Limb (tissue), 2 donors: ENCODE measurements around the gene SHC2.
"Not testable (repeated sequence)": the region's sequence is repeated elsewhere in the genome, so short reads cannot be mapped to it uniquely, and the experiment has no call there.

Experiments
- DNase-seq, 2 donors: peaks; one replicate each; pipeline ENCODE4 v3.0.0-alpha.2; 2016; ENCODE audit errors: extremely low spot score in 2 of 2

SHC2 gene

DNA sequence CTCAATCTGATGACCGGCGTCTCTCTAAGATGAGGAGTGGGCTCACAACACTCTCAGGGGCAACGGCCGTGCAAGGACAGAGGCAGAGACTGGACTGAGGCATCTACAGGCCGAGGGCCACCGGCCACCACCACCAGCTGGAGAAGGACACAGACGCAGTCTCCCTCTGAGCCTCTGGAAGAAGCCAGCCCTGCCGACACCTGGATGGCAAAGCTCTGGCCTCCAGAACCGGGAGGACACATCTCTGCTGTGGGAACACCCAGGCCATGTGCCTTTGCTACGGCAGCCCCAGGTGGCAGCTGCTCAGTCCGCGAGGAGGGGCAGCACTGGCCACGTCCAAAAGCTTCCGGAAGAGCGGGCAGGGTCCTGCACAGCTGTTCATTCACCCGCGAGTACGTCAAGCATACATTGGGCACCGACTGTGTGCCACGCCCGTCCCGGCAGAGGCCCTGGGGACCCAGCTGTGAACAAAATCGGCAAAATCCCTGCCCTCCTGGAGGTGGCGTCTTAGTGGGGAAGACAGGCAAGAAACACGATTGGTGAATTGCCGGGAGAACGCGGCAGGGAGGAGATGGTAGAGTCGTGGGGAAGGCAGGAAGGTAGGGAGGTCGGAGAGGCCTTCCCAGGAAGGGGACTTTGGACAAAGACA lies 69.0 kb downstream of the SHC2 start:
- DNase-seq = no peak

DNA sequence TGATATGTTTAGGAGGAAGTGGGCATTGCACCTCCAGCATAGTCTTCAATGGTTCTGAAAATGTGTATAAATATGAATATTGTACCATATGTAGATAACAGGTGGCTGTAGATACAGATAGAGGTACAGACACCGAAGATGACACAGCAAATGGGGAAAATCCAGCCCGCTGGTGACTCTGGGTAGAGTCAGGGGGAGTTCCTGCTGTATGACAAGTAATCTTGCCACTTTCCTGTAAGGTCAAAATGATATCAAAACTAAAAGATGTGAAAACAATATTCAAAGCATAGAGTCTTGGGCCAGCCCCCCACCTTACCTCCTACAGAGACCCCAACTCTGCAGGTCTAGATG lies 69.7 kb downstream of the SHC2 start:
- no peak for DNase-seq

DNA sequence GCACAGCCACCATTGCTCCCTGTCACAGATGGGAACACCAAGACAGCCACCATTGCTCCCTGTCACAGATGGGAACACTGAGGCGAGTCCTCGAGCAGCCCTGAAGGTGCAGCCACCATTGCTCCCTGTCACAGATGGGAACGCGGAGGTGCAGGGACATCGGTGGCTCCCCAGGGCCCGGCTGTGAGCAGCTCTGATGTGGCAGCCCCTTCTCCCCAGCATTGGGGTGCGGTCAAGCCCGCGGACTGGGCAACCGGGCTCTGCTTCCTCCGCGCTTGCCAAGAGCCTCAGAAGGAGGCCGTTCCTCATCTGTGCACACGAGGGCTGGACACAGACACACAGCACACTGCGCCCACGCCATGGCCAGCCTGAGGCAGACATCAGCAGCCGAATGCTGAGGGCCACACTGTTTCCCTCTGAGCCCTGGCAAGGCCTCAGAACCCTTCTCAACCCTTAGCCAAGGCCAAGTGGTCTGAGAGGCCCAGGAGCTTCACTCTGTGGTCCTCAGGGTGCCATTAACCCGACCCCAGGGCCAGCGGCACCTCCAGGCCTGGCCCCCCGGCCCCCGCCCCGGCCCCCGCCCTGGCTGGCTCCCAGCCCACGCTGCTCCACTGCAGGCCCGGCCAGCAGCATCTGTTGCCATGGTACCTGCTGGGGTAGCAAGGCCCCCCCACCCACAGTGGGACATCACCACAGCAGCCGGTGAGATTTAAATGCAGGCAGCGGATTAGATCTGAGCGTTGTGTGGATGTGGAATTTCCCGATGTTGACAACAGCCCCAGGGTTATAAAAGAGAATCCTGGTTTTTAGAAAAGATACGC lies 70.2 kb downstream of the SHC2 start:
- DNase-seq = no peak

DNA sequence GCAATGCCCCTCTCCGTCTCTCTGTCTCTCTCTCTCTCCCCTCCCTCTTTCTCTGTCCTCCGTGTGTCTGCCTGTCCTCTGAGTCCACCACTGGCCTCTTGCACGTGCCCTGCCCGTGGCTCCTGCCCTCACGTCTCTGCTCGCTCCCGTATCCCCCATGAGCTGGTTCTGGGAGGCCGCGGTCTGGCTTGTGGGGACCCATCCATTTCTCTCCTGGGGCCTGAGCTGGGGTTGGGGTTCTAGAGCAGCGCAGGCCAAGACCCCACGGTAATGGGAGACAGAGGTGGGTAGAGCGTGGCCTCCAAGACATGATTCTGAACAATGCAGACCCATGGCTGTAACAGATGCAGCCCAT lies 70.9 kb downstream of the SHC2 start:
- DNase-seq = no peak

DNA sequence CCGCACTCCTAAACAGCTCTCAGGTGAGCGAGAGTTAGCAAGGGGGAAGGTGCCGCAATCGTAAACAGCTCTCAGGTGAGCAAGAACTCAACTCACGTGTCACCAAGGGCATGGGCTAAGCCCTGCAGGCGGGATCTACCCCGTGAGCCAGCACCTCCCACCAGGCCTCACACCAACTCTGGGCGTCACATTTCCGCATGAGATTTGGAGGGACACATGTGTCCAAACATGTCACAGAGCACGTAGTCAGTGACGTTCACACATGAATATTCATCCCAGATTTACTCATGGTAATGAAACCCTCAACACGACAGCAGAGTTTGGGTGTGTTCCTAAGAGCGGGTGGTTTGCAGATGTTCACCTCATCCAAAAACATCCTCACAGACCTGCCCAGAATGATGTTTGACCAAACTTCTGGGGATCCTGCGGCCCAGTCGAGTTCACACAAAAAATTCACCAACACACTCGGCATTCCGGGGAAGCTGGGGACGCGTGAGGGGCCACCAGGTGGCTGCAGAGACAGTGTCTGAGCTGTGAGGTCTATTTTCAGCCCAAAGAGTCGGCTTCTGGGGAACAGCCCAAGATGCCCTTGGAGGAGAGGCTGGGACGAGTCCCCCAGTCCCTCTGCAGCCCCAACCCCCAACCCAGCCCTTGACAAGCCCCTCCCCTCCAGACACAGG lies 71.4 kb downstream of the SHC2 start:
- DNase-seq = no peak

DNA sequence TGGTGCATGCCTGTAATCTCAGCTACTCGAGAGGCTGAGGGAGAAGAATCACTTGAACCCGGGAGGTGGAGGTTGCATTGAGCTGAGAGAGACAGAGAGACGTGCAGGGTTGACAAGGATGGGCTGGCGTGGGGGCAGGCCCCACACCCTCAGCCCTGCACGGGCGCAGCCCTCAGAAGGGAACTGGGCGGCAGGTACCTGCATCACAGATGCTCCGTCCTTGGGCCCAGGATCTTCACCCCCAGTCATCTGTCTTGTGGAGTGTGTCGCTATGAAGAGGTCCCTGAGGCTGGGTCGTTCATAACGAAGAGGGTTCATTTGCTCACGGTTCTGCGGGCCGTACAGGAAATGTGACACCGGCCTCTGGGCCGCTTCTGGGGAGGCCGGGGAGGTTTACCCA lies 72.1 kb downstream of the SHC2 start:
- DNase-seq = no peak

DNA sequence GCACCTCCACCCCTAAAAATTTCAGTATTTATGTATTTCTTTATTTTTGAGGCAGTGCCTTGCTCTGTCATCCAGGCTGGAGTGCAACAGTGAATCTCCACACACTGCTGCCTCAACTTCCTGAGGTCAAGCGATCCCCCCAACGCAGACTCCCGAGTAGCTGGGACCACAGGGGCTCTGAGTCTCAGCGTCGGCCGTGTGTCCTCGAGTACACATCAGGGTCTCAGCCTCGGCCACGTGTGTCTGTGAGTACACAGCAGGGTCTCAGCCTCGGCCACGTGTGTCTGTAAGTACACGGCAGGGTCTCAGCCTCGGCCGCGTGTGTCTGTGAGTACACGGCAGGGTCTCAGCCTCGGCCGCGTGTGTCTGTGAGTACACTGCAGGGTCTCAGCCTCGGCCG lies 73.1 kb downstream of the SHC2 start:
- DNase-seq = no peak

DNA sequence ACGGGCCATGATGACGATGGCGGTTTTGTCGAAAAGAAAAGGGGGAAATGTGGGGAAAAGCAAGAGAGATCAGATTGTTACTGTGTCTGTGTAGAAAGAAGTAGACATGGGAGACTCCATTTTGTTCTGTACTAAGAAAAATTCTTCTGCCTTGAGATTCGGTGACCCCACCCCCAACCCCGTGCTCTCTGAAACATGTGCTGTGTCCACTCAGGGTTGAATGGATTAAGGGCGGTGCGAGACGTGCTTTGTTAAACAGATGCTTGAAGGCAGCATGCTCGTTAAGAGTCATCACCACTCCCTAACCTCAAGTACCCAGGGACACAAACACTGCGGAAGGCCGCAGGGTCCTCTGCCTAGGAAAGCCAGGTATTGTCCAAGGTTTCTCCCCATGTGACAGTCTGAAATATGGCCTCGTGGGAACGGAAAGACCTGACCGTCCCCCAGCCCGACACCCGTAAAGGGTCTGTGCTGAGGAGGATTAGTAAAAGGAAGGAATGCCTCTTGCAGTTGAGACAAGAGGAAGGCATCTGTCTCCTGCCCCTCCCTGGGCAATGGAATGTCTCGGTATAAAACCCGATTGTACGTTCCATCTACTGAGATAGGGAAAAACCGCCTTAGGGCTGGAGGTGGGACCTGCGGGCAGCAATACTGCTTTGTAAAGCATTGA lies 74.1 kb downstream of the SHC2 start:
- not testable (repeated sequence) for DNase-seq

DNA sequence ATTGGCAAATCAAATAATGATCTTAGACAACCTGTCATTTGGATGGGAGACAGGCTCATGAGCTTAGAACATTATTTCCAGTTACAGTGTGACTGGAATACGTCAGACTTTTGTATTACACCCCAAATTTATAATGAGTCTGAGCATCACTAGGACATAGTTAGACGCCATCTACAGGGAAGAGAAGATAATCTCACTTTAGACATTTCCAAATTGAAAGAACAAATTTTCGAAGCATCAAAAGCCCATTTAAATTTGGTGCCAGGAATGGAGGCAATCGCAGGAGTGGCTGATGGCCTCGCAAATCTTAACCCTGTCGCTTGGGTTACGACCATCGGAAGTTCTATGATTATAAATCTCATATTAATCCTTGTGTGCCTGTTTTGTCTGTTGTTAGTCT lies 74.6 kb downstream of the SHC2 start:
- DNase-seq = not testable (repeated sequence)

DNA sequence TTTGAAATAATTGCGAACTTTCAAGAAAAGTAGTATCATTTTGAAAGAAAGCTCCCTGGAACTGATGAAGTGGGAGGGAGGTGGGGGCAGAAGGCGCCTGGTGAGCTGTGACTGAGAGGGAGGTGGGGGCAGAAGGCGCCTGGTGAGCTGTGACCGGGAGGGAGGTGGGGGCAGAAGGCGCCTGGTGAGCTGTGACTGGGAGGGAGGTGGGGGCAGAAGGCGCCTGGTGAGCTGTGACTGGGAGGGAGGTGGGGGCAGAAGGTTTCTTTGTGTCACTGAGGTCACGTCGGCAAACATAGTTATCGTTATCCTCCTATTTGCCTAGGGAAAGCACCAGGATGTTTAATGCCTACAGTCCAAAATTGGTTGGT lies 76.0 kb downstream of the SHC2 start:
- DNase-seq = no peak

DNA sequence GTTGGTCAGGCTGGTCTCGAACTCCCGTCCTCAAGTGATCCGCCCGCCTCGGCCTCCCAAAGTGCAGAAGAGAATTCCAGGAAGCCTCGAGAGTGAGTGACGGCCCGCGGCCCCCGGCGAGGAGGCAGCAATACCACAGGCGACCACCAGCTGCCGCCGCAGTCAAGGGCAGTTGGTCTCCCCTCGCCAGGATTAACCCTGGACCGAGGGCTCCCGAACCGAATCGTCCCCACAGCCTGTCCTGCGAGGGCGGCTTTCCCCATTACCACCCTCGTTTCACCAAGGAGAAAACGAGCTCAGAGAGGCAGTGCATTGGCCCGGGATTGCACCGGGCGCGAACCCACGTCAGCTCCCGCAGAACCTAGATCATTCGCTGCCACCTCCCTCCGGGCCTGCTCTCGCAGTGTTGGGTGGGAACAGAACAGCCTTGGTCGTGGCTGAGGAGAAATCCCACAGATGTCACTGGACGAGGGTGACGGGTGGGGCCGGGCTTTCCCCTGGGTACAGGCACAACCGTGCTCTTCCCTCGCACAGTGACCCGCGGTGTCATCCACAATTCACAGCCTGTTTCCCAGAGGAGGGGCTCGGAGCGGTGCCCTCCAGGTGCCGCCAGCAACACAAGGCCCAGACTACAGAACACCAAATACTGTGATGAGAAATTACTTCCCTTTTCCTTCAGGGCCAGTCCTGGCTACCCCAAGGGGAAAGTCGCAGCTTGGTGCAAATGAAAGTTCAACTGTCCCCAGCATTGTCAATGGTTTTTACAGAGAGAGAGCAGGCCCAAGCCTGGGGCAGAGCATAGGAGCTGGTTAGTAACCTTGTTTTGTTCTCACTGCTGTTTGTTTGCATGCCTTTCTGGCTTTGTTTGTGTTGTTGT lies 76.7 kb downstream of the SHC2 start:
- DNase-seq = peak in 1 of 2 donors; percentile 67

DNA sequence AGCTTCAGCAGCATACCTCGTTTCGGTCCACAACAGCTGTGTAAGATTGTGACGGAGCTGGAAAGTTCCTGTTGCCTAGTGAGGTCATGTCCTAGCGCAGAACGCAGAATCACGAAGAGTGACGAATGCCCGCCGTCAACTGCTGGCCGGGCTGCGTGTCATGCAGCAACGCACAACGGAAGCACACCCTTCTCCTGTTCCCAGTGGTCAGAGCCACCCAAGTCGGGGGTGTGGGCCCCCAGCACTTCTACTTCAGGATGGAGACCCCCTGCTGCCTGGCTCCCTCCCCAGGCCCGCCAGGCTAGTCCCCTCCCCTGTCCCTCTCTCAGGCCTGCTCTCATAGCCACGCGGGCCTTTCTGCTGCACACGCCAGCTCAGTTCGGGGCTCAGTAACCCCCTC lies 77.8 kb downstream of the SHC2 start:
- no peak for DNase-seq

DNA sequence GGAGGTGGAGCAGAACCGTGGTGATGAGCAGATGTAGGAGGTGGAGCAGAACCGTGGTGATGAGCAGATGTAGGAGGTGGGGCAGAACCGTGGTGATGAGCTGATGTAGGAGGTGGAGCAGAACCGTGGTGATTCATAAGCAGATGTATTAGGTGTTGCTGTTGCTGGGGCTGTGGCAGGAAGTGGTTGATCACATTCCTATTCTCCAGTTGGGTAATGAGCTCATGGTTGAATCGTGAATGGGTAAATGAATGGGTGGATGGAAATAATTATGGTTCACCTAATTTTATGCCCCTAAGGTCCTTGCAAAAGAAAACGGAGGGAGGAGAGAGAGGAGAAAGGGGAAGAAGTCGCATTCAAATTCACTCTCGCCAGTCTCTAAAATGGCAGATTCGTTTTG lies 78.3 kb downstream of the SHC2 start:
- not testable (repeated sequence) for DNase-seq

DNA sequence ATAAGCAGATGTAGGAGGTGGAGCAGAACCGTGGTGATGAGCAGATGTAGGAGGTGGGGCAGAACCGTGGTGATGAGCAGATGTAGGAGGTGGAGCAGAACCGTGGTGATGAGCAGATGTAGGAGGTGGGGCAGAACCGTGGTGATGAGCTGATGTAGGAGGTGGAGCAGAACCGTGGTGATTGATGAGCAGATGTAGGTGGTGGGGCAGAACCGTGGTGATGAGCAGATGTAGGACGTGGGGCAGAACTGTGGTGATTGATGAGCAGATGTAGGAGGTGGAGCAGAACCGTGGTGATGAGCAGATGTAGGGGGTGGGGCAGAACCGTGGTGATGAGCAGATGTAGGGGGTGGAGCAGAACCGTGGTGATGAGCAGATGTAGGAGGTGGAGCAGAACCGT lies 78.9 kb downstream of the SHC2 start:
- not testable (repeated sequence) for DNase-seq

DNA sequence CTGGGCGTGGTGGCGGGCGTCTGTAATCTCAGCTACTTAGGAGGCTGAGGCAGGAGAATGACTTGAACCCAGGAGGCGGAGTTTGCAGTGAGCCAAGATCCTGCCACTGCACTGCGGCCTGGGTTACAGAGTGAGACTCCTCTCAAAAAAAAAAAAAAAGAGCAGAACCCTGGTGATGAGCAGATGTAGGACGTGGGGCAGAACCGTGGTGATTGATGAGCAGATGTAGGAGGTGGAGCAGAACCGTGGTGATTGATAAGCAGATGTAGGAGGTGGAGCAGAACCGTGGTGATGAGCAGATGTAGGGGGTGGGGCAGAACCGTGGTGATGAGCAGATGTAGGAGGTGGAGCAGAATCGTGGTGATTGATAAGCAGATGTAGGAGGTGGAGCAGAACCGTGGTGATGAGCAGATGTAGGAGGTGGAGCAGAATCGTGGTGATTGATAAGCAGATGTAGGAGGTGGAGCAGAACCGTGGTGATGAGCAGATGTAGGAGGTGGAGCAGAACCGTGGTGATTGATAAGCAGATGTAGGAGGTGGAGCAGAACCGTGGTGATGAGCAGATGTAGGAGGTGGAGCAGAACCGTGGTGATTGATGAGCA lies 80.1 kb downstream of the SHC2 start:
- DNase-seq = not testable (repeated sequence)

DNA sequence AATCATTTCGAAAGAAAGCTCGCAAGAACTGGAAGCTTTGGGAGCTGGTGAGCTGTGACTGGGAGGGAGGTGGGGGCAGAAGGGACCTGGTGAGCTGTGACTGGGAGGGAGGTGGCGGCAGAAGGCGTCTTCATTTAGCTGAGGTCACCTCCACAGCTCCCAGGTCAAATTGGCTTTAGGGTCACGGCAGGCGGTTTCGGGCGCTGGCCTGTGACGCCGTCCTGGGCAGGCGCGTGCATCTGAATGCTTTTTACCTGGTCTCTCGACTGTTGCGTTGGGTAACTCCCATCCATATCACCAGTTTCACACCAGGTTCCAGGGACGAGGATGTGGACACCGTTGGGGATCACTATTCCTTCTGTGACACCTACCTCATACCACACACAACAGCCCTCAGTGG lies 81.0 kb downstream of the SHC2 start:
- no peak for DNase-seq

DNA sequence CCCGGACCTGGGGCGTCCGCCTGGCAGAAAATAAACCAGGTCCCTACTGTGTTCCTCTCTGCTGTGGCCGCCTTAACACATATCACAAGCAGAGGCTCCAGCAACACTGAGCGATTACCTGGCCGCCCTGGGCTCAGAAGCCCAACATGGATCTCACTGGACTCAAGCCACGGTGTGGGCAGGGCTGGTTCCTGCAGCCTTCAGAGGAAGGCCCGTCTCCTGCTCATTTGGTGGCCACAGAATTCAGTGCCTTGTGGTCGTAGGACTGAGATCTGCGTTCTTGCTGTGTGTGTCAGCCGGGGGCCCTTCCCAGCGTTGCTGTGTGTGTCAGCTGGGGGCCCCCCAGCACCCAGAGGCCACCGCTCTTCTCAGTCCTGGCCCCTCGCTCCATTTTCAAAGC lies 82.1 kb downstream of the SHC2 start:
- no peak for DNase-seq

DNA sequence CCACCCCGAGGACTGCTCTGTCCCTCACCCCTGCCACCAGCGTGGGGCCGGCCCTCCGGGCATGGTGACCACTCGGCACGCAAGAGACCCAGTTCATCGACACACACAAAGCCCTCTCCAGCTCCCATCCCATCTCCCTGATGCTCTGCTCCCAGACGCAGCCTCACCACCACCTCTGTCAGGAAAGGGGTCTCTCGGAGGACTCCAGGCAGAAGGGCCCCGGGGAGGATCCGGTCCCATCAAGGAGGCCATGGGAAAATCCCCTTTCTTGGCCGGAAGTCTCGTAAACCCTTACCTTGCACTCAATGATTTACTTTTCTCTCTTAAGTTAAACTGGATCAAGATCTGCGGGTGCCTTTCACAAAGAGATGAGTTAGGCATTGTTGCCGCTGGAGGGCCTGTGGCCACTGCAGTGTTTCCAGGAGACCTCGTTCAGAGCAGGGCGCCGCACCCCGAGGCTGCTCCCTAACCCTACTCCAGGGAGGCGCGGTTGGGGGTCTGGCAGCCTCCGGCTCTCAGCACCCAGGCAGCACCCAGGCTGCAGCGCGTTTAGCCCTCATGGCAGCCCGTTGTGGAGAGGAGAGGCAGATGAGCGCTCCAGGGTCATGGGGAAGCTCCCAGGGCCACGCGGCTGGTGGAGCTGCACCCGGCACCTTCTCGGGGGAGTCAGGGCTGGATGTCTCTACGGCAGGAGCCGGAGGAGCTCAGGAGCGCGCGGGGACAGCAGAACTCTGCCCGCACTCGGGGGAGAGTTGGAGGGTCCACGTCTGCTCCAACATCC lies 82.8 kb downstream of the SHC2 start:
- no peak for DNase-seq

DNA sequence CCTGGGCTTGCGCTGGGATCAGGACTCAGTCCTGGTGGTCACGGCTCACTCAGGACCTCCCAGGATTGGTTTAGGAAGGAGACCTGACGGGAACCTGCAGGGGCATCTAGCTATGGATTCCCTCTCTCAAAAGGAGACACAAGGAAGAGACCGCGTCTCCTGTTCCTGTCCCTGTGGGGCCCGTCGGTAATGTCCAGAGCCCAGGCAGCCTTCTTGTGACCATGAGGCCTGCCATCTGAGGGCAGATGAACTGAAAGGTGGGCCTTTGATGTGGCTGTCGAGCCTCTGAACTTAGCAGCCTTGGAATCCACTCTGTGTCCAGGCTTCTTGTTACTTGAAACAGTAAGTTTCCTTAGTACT lies 84.7 kb downstream of the SHC2 start:
- DNase-seq = no peak

DNA sequence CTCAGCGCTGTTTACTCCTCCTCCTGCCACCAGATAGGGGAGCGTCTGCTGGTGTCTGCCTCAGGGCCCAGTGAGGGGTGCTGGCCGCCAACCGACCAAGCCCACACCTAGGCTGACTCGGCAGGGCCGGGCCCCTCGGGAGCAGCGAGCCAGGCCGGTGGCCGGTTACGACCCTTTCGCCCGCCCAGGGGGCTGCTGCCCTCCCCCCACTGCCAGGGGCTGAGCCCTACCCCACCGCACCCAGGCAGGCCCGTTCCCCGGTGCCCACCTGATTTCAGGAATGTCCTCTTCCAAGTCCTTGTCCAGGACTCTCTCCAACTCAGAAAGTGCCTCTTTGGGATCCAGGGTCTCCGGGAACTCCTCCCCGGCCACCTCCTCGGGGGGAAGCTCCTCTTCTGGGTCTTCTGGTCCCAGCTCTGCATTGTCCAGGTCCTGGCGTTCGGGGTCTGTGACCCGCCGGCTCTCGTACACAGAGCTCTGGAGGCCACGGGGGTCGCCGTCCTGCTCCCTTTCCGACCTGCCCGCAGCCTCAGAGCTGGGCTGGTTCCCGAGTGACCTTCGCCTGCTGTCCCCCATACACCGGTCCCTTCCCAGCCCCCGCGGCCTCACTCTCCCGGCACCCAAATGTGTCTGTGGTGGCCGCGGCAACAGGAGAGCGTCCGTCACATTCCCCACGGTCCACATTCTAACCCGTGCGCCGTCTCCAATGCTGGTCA lies 85.3 kb downstream of the SHC2 start:
- no peak for DNase-seq
